Natural killer cell (primary cell): ENCODE measurements around the gene NOL11. TPM values are rescaled to one million over a fixed set of nuclear protein-coding genes. Genes with fewer than 3 reads are reported as not detected.

Source experiments
- ATAC-seq, 3 donors: fragments of 150-1000 bp in 2 of 3; fragments of 200-7000 bp in 1 of 3; cut with Tn5 transposase; 1 replicate in 1 of 3; 2 replicates in 2 of 3; pipeline ENCODE4 v1.10.0; 2021; ENCODE audit warnings: mild to moderate bottlenecking in 2 of 3, moderate library complexity in 2 of 3
- DNase-seq, 2 donors: peaks; one replicate each; pipeline versions ENCODE4 v3.0.0 to v3.0.0-alpha.2; 2013 to 2021; ENCODE audit warnings: mixed read lengths in 1 of 2
- H3K27ac ChIP-seq: one replicate; pipeline ENCODE4 v1.5.1; 2013; ENCODE audit warnings: mild to moderate bottlenecking, low read length
- H3K27me3 ChIP-seq: one replicate; pipeline ENCODE4 v1.6.1; 2013; ENCODE audit warnings: low read length; ENCODE audit not compliant: control insufficient read depth, insufficient read depth
- H3K36me3 ChIP-seq: one replicate; pipeline ENCODE4 v1.6.1; 2013; ENCODE audit warnings: low read length; ENCODE audit not compliant: control insufficient read depth, insufficient read depth
- H3K4me1 ChIP-seq: one replicate; pipeline ENCODE4 v1.6.1; 2013; ENCODE audit warnings: low read length; ENCODE audit not compliant: control insufficient read depth, insufficient read depth
- H3K4me3 ChIP-seq: one replicate; pipeline ENCODE4 v1.5.1; 2013; ENCODE audit warnings: low read length
- H3K9me3 ChIP-seq: one replicate; pipeline ENCODE4 v1.6.1; 2013; ENCODE audit warnings: low read length; ENCODE audit not compliant: control insufficient read depth, insufficient read depth
- H3K27ac Mint-ChIP-seq, 2 donors: one replicate each; pipeline ENCODE4 v1.8.0; 2022; ENCODE audit warnings: mild to moderate bottlenecking in 2 of 2, mixed read lengths in 2 of 2, moderate library complexity in 1 of 2
- H3K27me3 Mint-ChIP-seq, 2 donors: one replicate each; pipeline ENCODE4 v1.8.0; 2022; ENCODE audit warnings: low read depth in 2 of 2, mixed read lengths in 2 of 2
- H3K36me3 Mint-ChIP-seq: one replicate; pipeline ENCODE4 v1.8.0; 2022; ENCODE audit warnings: mixed read lengths
- H3K4me1 Mint-ChIP-seq, 2 donors: one replicate each; pipeline ENCODE4 v1.8.0; 2022; ENCODE audit warnings: mixed read lengths in 2 of 2
- H3K4me3 Mint-ChIP-seq: one replicate; pipeline ENCODE4 v1.8.0; 2022; ENCODE audit warnings: mild to moderate bottlenecking, moderate library complexity, mixed read lengths
- H3K9me3 Mint-ChIP-seq, 2 donors: one replicate each; pipeline ENCODE4 v1.8.0; 2022; ENCODE audit warnings: mixed read lengths in 2 of 2
- CTCF ChIP-seq: fragments of 200-600 bp; IDR thresholded peaks from one replicate; pipeline ENCODE4 v1.8.0; 2022; ENCODE audit warnings: antibody characterized with exemption
- WGBS: methylation state at CpG from one replicate; pipeline ENCODE4 v1.1.7; 2013; ENCODE audit warnings: missing lambda C conversion rate; ENCODE audit not compliant: insufficient coverage; 5-methylcytosine and 5-hydroxymethylcytosine counted together
- intact Hi-C: fragments of 100-400 bp; cut with micrococcal nuclease; formaldehyde crosslinking; loops from one replicate; pipeline ENCODE4 v1.14.2; 2022
- total RNA-seq, 4 donors: library from RNA; stranded (reverse); fragments of 120-200 nt in 1 of 4; gene quantifications; one replicate each; pipeline versions ENCODE4 v1.2.3 to v1.2.4, GENCODE V29; 2013 to 2022

NOL11 gene
- total RNA-seq, 3 donors from 2014 or later (not counting 1 experiment from before 2014, with no cell fraction given) = 43.3 to 55.2 (median 49.1) TPM

GRCh38 chr17:67708378-67708777, 9.4 kb upstream of the NOL11 start:
- no peaks in the 10 kb centered on the region for H3K27me3 ChIP-seq
- H3K4me3 ChIP-seq = no peak overlapping the region
- TF ChIP-seq CTCF = no peak
- Mint-ChIP-seq H3K27me3 (peaks cover 0 to 7% of the 10 kb centered on the region in 2 donors), H3K9me3 (no peaks in the 10 kb centered on the region), H3K27ac (no peak overlapping the region), H3K36me3 (no peaks in the 10 kb centered on the region), H3K4me3 (no peak overlapping the region), H3K4me1 (no peaks in the 10 kb centered on the region)
- intact Hi-C loops = no loop called here
- no peak for DNase-seq
- no peaks in the 10 kb centered on the region for H3K9me3 ChIP-seq
- no peaks in the 10 kb centered on the region for H3K36me3 ChIP-seq
- no peak for ATAC-seq
- no peaks in the 10 kb centered on the region for H3K4me1 ChIP-seq
- 91% methylated on average over 3 of the region's 3 CpGs for WGBS
- H3K27ac ChIP-seq = no peak overlapping the region

GRCh38 chr17:67711916-67712315, 5.8 kb upstream of the NOL11 start:
- H3K4me3 Mint-ChIP-seq = no peak overlapping the region
- TF ChIP-seq CTCF = no peak
- Histone ChIP-seq H3K36me3 (no peaks in the 10 kb centered on the region), H3K4me1 (no peaks in the 10 kb centered on the region), H3K9me3 (no peaks in the 10 kb centered on the region), H3K4me3 (no peak overlapping the region), H3K27me3 (no peaks in the 10 kb centered on the region), H3K27ac (no peak overlapping the region)
- DNase-seq (no peak), ATAC-seq (no peak)
- no peak overlapping the region for H3K27ac Mint-ChIP-seq
- intact Hi-C loops = no loop called here
- 68% methylated on average over 4 of the region's 4 CpGs for WGBS
- H3K9me3 Mint-ChIP-seq = no peaks in the 10 kb centered on the region
- H3K36me3 Mint-ChIP-seq = no peaks in the 10 kb centered on the region
- peaks cover under 1 to 5% of the 10 kb centered on the region in 2 donors for H3K4me1 Mint-ChIP-seq
- peaks cover 0 to 7% of the 10 kb centered on the region in 2 donors for H3K27me3 Mint-ChIP-seq

- Histone ChIP-seq H3K27ac (no peak overlapping the region), H3K9me3 (no peaks in the 10 kb centered on the region), H3K27me3 (no peaks in the 10 kb centered on the region), H3K4me1 (peaks cover 3% of the 10 kb centered on the region), H3K4me3 (no peak overlapping the region), H3K36me3 (no peaks in the 10 kb centered on the region)
- no peaks in the 10 kb centered on the region for H3K9me3 Mint-ChIP-seq
- no peak for ATAC-seq
- H3K36me3 Mint-ChIP-seq = no peaks in the 10 kb centered on the region
- intact Hi-C loops = no loop called here
- H3K4me1 Mint-ChIP-seq = peaks cover 5 to 9% of the 10 kb centered on the region in 2 donors
- no peak overlapping the region for H3K27ac Mint-ChIP-seq
- H3K27me3 Mint-ChIP-seq = peaks cover 0 to 7% of the 10 kb centered on the region in 2 donors
- DNase-seq = no peak
- WGBS = 83% methylated on average over 4 of the region's 4 CpGs
- H3K4me3 Mint-ChIP-seq = no peak overlapping the region
- TF ChIP-seq CTCF = no peak
Measured at GRCh38 chr17:67712375-67712774, 5.4 kb upstream of the NOL11 start.

- 93% methylated on average over 3 of the region's 3 CpGs for WGBS
- Histone ChIP-seq H3K9me3 (no peaks in the 10 kb centered on the region), H3K27me3 (no peaks in the 10 kb centered on the region), H3K4me3 (no peak overlapping the region), H3K4me1 (peaks cover 4% of the 10 kb centered on the region), H3K36me3 (no peaks in the 10 kb centered on the region), H3K27ac (no peak overlapping the region)
- no peak for TF ChIP-seq CTCF
- Mint-ChIP-seq H3K9me3 (no peaks in the 10 kb centered on the region), H3K27me3 (peaks cover 0 to 7% of the 10 kb centered on the region in 2 donors), H3K27ac (no peak overlapping the region), H3K36me3 (peaks cover 7% of the 10 kb centered on the region), H3K4me3 (no peak overlapping the region), H3K4me1 (peaks cover 13 to 17% of the 10 kb centered on the region in 2 donors)
- intact Hi-C loops = no loop called here
- ATAC-seq (no peak), DNase-seq (no peak)
Measured at GRCh38 chr17:67713169-67713568, 4.6 kb upstream of the NOL11 start.
